Endothelial cell of umbilical vein (primary cell): Measurements from ENCODE around the gene ACIN1.

ENCODE experiments used
- CTCF ChIP-seq, 2 donors: IDR thresholded peaks; 1 replicate in 1 of 2; 2 replicates in 1 of 2; pipeline ENCODE4 v1.5.1; 2011; ENCODE audit warnings: low read length in 2 of 2, mild to moderate bottlenecking in 2 of 2, moderate library complexity in 2 of 2, control low read depth in 1 of 2, inconsistent platforms in 1 of 2, low read depth in 1 of 2; ENCODE audit not compliant: insufficient read depth in 1 of 2; ENCODE audit errors: extremely low read depth in 1 of 2
- EZH2 ChIP-seq: IDR thresholded peaks from 2 replicates; pipeline ENCODE4 v1.6.1; 2012; ENCODE audit warnings: borderline replicate concordance, low read depth, mild to moderate bottlenecking, moderate library complexity, low read length, inconsistent platforms; ENCODE audit not compliant: severe bottlenecking
- JUN ChIP-seq: IDR thresholded peaks from 2 replicates; pipeline ENCODE4 v1.6.1; 2011; ENCODE audit warnings: borderline replicate concordance, low read depth; ENCODE audit not compliant: insufficient read length, insufficient read depth
- POLR2A ChIP-seq: IDR thresholded peaks from 2 replicates; pipeline ENCODE4 v1.6.1; 2012; ENCODE audit warnings: low read depth, mild to moderate bottlenecking, control low read depth, low read length

- TF ChIP-seq CTCF (IDR thresholded peaks at IDR 0.05; ENCODE audit: extremely low read depth in 1 of 2, insufficient read depth in 1 of 2, low read depth in 1 of 2, low read length in 2 of 2) (no peak), POLR2A (no peak), JUN (no peak), EZH2 (no peak)
Observed at GRCh38 chr14:23030936-23031335, 64.0 kb downstream of the ACIN1 start.
